ENCODE results near the gene PNPLA1.
A peak's percentile ranks its signal among the peaks of the same experiment; 100 is the strongest.

Gene PNPLA1

GRCh38 chr6:36289281-36289878, 19.5 kb downstream of the PNPLA1 start:
- DNase-seq = no peak

- DNase-seq = peak; percentile 81
These were observed 21.1 kb downstream of the PNPLA1 start for GRCh38 chr6:36290668-36291620.

GRCh38 chr6:36292170-36292569, 22.3 kb downstream of the PNPLA1 start:
- DNase-seq = no peak

DNA sequence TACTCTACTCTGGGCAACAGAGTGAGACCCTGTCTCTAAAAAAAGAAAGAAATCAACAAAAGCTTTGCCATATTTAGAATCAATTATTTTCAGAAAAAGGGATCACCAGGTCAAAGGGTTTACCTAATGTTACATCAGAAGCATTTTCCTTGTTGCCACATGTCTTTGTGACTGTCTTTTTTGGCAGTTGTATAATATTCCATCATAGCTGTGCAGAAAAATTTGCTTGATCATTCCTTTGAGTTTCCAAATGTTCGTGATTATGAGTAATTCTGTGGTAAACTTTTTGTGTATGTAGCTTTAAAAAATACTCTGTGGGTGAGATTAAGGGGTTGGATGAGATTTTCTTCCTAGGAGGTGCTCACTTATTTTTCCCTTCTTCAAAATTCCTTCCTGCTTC, 26.4 kb downstream of the PNPLA1 start:
- no peak for DNase-seq

- no peak for DNase-seq
These were observed 27.2 kb downstream of the PNPLA1 start for GRCh38 chr6:36297051-36297450.

GRCh38 chr6:36297511-36297910, 27.7 kb downstream of the PNPLA1 start:
- DNase-seq = no peak

DNA sequence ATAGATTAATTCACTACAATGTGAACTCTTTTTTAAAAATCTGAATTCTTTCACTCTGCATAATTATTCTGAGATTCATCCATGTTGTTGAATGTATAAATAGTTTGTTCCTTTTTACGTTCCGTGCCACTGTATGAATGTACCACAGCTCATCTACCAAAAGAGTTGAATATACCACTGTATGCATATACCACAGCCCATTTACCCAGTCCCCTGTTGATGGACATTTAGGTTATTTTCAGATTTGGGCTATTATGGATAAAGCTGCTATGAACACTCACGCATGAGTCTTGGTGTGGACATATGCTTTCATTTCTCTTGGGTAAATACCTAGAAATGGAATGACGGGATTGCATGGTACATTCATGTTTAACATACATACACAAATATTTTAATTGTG, 28.2 kb downstream of the PNPLA1 start:
- DNase-seq = no peak

GRCh38 chr6:36301085-36301658, 31.3 kb downstream of the PNPLA1 start:
- DNase-seq = no peak

DNA sequence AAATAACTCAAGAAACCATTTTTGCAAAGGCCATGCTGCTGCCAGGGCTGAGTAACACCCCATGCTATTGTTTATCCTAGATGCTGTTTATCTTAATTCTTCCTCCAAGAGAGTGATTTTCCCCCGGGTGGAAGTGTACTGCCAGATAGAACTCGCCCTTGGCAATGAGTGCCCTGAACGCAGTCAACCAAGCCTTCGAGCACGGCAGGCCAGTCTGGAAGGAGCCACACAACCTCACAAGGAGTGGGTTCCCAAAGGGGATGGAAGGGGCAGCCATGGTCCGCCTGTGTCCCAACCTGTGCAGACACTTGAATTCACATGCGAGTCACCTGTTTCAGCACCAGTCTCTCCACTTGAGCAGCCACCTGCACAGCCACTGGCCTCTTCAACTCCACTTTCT, 31.9 kb downstream of the PNPLA1 start:
- no peak for DNase-seq

DNA sequence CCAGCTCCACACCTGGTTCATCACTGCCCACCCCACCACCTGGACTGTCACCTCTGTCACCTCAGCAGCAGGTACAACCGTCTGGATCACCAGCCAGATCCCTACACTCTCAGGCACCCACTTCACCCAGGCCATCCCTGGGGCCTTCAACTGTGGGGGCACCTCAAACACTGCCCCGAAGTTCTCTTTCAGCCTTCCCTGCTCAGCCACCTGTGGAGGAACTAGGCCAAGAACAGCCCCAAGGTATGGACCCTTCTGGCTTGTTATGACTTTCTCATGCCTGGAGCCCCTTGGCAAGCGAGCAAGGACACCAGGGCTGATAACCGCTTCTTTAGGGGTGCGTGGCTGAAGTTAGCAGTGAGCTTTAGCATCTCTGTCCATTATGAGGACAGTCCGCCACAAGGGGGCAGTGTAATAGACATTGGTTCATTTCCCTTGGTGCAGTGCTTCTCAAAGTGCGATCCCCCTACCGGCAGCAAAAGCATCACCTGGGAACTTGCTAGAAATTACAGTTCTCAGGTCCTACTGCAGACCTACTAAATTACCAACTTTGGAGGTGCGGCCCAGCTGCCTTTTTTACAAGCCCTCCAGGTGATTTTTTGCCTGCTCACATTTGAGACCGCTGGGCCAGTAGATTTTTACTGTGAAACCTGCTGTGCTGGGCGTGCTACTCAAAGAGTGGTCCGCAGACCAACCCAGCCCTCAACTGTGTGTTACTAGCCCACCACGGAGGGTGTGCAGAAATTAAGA, 32.5 kb downstream of the PNPLA1 start:
- DNase-seq = peak; percentile 87

- no peak for DNase-seq
These were observed 36.0 kb downstream of the PNPLA1 start for GRCh38 chr6:36305885-36306284.

- no peak for DNase-seq
These were observed 36.5 kb downstream of the PNPLA1 start for GRCh38 chr6:36306375-36306774.

DNA sequence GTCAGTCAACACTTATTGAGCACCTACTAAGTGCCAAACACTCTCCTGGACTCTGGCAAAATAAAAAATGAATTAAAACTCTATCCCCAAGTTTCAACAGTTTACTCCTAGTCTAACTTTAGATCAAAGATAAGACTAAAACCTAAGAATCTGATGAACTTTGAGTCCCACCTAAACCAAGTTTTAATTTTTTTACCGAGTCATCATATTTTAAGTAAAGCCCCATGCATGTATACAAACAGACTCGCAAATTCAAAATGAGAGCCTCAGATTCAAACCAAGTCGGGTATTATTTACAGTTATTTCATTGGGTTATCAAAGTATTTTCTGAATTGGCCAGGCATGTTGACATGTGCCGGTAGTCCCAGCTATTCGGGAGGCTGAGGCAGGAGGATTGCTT, 38.7 kb downstream of the PNPLA1 start:
- no peak for DNase-seq

DNA sequence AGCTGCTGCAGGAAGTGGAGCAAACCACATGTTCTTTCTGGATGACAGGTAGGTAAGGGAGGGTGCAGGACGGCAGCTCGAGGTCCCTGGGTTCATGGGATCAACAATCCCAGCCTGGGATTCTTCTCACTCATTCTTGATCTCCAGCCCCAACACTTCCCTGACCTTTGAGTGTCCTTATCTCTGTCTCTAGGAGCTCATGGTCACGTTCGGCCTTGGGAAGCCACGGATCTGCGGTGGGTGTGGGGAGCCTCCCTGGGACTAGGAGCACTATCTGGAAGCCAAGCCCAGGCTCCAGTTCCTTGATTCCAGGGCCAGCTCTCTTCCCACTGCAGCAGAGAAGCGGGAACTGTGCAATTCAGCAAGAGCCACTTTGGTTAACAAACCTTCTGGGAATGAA, 39.3 kb downstream of the PNPLA1 start:
- no peak for DNase-seq

- DNase-seq = no peak
These were observed 40.0 kb downstream of the PNPLA1 start for GRCh38 chr6:36309900-36310299.

DNA sequence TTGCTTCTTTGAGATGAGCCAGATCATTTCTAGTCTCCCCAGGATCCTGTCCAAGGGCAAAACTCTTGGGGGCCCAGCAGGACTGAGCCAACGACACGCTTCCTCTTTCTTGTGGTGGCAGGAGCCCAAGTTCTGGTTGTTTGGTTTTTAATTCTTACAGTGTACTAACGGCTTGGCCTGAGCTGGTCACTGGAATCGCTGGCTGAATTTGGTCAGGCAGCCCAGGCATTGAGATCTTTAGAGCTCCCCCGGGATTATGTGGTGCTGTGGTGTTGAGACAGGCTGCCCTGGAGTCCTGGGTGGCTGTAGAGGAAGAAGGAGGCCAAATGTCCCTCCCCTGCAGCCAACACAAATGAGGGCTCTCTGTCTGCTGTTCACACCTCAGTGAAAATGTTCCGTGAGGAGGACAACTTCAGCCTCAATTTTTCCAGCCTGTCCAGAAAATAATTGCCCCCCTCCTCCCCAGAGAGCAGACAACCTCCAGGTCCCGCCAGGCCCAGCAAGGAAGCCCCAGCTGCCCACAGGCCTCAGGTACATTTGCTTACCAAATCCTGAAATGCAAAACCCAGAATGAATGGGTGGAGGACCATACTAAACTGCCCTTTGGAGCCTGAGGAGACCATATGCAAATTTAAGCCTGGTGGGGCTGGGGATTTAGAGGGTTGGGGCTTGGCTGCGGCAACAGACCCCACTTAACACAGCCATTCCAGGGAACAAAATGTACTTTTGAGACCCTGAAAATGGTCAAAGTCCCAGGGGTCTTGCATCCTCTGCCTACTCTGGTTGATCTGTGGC, 43.2 kb downstream of the PNPLA1 start:
- DNase-seq = peak; percentile 13

DNA sequence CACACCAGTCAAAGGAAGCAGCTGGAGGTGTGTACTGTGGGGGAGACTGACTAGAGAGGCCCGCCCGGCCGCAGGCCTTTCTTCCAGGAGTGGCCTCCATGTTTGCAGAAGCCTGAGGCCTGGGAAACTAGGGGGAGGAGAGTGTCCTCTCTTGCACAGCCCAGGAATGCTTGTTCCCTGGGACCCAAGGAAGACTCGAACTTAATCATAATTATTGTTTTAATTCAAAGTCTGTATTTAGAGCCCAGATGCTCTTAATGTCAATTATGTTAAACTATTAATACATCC, 43.7 kb downstream of the PNPLA1 start:
- DNase-seq = no peak

- DNase-seq = no peak
These were observed 44.6 kb downstream of the PNPLA1 start for GRCh38 chr6:36314221-36315014.

DNA sequence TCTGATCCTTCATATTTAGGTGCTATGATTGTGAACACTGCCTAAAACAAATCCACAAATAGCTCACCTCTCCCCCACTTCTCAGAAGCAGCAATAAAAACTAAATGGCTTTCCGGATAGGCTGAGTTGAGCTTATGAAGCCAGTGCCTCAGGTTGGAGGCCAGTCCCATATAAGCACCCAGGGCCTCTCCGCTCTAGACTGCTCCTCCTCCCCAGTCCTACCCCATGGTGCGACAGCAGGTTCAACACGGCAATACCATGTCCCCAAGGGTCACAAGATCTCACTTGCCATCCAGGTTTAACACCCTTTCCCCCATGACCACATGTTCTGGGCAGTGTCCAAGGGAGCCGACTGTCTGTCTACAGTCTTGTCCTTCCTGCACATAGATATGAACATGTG, 46.1 kb downstream of the PNPLA1 start:
- no peak for DNase-seq

GRCh38 chr6:36317623-36318022, 47.8 kb downstream of the PNPLA1 start:
- no peak for DNase-seq

GRCh38 chr6:36318690-36319435, 49.0 kb downstream of the PNPLA1 start:
- no peak for DNase-seq

Data from CD4-positive, alpha-beta T cell treated with Interferon gamma for 1 hour (primary cell).